ENCODE results near the gene AKAP10. TPM values are rescaled to one million over a fixed set of nuclear protein-coding genes. Genes with fewer than 3 reads are reported as not detected.
"Not testable (repeated sequence)": the region's sequence is repeated elsewhere in the genome, so short reads cannot be mapped to it uniquely, and the experiment has no call there.

Gene AKAP10
- total and polyA plus RNA-seq, 2 of the 4 experiments (the other 2 are of a cell fraction), result 12.7 to 18.6 TPM

DNA sequence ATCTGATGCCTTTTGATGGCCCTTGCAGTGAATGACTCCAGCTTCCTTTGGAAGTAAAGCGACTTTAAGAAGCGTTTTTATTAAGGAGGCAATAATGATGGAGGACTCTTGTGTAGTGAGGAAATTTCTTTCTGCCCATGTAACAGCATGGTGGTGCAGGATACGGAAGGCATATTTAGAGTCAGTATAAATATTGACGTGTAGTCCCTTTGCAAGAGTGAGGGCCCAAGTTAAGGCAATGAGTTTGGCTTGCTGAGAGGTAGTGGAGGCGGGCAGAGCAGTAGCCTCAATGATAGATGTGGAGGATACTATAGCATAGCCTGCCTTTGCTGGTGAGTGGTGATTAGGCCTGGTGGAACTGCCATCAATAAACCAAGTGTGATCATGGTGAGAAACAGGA lies 87.6 kb downstream of the AKAP10 start:
- H4K91ac ChIP-seq (ENCODE audit: insufficient read depth, low read depth, low read length); H3K27me3 ChIP-seq (ENCODE audit: control insufficient read depth, insufficient read depth, low read length); H2BK15ac ChIP-seq (ENCODE audit: low read depth, low read length); H3K9me1 ChIP-seq (ENCODE audit: insufficient read depth, low read length); H2BK120ac ChIP-seq (ENCODE audit: low read depth, low read length); H3K36me3 ChIP-seq (ENCODE audit: control insufficient read depth, insufficient read depth, low read length); H3K14ac ChIP-seq (replicated peaks; ENCODE audit: low read depth, low read length); H3K4ac ChIP-seq (ENCODE audit: low read depth, low read length); H3K79me1 ChIP-seq (ENCODE audit: low read depth in 1 of 2, low read length in 2 of 2); in situ Hi-C loops (cut with MboI; ENCODE audit: low sequenced_read_pairs); H3K18ac ChIP-seq (ENCODE audit: low read depth, low read length); BruUV-seq (replicated peaks); CTCF ChIA-PET; DNase-seq; H3K9me3 ChIP-seq (ENCODE audit: control insufficient read depth, insufficient read depth, low read length); H4K8ac ChIP-seq (ENCODE audit: low read depth in 2 of 2, low read length in 2 of 2); H4K20me1 ChIP-seq (ENCODE audit: insufficient read depth, low read length); H2AFZ ChIP-seq (replicated peaks; ENCODE audit: low read length, poor library complexity); H2AK5ac ChIP-seq (ENCODE audit: low read depth, low read length); H3K23ac ChIP-seq (ENCODE audit: low read depth, low read length); H3K4me1 ChIP-seq (ENCODE audit: control insufficient read depth, insufficient read depth, low read length); dilution Hi-C loops (cut with HindIII; ENCODE audit: low sequenced_read_pairs, unreplicated experiment); POLR2A ChIA-PET (ENCODE audit: unreplicated experiment); H2AK9ac ChIP-seq (replicated peaks; ENCODE audit: low read depth, low read length, poor library complexity); H2BK20ac ChIP-seq (ENCODE audit: low read depth, low read length); H4K5ac ChIP-seq (ENCODE audit: low read depth, low read length); H2BK5ac ChIP-seq (ENCODE audit: low read depth, low read length, poor library complexity, severe bottlenecking); H3K56ac ChIP-seq (ENCODE audit: extremely low read depth, insufficient read depth, low read length); ATAC-seq (ENCODE audit: low read depth); H3K9ac ChIP-seq (ENCODE audit: low read depth, low read length); H3K4me2 ChIP-seq (ENCODE audit: low read depth, low read length); intact Hi-C loops (cut with micrococcal nuclease); H3K27ac ChIP-seq (ENCODE audit: insufficient read depth, low read length); H3K4me3 ChIP-seq (ENCODE audit: insufficient read depth, low read depth, low read length): not testable (repeated sequence)
- WGBS, 2 experiments (ENCODE audit: extremely low coverage in 2 of 2, insufficient read length in 1 of 2), result no CpG with 5 or more reads among the region's 5 CpGs
